ENCODE data around the gene COPS7A.

The COPS7A gene

DNA sequence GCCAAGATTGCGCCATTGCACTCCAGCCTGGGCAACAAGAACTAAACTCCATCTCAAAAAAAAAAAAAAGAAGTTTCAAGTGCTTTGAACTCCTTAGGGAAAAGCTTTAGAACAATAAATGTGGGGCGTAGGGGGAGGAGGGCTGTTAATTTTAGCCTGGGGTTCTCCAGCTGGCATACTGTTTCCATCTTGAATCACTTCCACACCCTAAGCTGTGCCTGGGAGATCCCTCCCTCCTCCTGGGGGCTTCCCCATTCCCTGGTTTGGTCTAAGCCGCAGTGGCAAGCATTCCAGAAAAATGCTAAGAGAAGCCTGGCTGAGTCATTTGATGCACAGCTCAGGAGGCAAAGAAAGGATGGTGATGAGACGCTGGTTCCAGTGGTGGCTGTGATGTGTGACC is 32.4 kb upstream of the COPS7A start:
- no peak for DNase-seq (ENCODE audit: low spot score)
- TF ChIP-seq, protein P1, sequence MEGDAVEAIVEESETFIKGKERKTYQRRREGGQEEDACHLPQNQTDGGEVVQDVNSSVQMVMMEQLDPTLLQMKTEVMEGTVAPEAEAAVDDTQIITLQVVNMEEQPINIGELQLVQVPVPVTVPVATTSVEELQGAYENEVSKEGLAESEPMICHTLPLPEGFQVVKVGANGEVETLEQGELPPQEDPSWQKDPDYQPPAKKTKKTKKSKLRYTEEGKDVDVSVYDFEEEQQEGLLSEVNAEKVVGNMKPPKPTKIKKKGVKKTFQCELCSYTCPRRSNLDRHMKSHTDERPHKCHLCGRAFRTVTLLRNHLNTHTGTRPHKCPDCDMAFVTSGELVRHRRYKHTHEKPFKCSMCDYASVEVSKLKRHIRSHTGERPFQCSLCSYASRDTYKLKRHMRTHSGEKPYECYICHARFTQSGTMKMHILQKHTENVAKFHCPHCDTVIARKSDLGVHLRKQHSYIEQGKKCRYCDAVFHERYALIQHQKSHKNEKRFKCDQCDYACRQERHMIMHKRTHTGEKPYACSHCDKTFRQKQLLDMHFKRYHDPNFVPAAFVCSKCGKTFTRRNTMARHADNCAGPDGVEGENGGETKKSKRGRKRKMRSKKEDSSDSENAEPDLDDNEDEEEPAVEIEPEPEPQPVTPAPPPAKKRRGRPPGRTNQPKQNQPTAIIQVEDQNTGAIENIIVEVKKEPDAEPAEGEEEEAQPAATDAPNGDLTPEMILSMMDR (IDR thresholded peaks at IDR 0.05; ENCODE audit: extremely low read depth, insufficient read depth, missing control alignments): no peak
- in situ Hi-C loops (cut with MboI; ENCODE audit: low pct_unique_long_range_greater_than_20kb, low sequenced_read_pairs, unreplicated experiment): no loop called here

DNA sequence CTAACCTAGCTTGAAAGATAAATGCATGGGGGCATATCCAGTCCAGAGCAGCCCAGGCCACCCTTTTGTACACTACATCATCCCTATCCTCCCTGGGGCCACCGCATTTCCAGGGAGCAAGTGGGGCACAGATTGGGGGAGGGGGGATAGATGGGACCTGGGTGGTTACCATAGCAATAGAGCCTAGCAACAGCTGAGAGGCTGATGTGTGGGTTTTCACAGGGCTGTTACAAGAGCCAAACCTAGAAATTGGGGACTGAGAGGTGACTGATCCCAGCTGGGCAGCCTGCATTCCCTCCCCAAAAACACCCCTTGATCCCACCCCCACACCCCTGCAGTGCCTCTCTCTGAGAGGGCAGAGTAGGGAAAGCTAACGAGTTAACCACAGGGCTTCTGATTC is 31.0 kb upstream of the COPS7A start:
- in situ Hi-C loops (cut with MboI; ENCODE audit: low pct_unique_long_range_greater_than_20kb, low sequenced_read_pairs, unreplicated experiment): no loop called here
- DNase-seq (ENCODE audit: low spot score): no peak

DNA sequence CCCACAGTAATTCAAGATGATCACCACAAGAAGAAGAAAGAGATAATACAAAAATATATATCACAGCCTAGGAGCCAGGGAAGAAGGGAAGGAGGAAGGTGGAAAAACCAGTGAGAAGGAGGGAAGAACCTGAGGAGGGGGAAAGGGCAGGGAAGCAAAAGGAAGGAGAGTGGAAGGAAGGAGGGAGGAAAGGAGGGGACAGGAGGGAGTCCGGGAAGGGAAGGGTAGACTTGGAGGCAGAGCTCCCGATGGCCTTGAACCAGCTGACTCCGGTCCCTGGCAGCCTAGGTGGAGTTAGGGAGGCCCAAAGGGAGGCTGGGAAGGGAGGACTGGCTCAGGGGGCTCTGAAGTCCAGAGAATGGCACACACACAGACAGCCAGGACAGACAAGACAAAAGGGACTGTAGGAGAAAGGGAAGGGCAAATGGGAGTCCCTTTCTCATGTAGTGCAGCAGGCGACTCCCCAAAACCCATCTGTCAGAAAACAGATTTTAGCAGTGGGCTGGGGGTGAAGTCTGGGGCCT is 30.0 kb upstream of the COPS7A start:
- TF ChIP-seq, protein P1 (IDR thresholded peaks at IDR 0.05; ENCODE audit: extremely low read depth, insufficient read depth, missing control alignments): no peak
- no peak for DNase-seq (ENCODE audit: low spot score)
- in situ Hi-C loops (cut with MboI; ENCODE audit: low pct_unique_long_range_greater_than_20kb, low sequenced_read_pairs, unreplicated experiment): no loop called here

More for the DNA sequence above, 31.0 kb upstream of the COPS7A start:
- TF ChIP-seq, protein P1 (IDR thresholded peaks at IDR 0.05; ENCODE audit: extremely low read depth, insufficient read depth, missing control alignments): no peak

DNA sequence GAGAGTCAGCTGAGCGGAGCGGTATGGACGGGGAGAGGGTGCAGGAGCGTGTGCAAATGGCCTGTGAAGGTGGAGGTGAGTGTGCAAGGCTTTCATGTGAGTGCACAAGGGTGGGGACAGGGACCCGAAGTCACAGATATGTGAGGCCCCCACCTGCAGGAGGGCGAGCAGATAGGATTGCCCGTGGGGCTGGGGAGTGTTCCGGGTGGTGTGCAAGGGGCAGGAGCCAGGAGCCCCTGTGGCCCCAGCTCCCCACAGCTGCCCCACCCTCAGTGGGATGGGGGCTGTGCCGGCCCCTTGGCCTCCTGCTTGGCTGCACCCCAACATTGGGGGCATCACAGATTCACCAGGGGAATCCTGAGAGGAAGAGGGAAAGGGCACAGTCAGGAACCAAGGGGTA is 29.1 kb upstream of the COPS7A start:
- no peak for DNase-seq (ENCODE audit: low spot score)
- in situ Hi-C loops (cut with MboI; ENCODE audit: low pct_unique_long_range_greater_than_20kb, low sequenced_read_pairs, unreplicated experiment): no loop called here
- TF ChIP-seq, protein P1 (IDR thresholded peaks at IDR 0.05; ENCODE audit: extremely low read depth, insufficient read depth, missing control alignments): no peak

DNA sequence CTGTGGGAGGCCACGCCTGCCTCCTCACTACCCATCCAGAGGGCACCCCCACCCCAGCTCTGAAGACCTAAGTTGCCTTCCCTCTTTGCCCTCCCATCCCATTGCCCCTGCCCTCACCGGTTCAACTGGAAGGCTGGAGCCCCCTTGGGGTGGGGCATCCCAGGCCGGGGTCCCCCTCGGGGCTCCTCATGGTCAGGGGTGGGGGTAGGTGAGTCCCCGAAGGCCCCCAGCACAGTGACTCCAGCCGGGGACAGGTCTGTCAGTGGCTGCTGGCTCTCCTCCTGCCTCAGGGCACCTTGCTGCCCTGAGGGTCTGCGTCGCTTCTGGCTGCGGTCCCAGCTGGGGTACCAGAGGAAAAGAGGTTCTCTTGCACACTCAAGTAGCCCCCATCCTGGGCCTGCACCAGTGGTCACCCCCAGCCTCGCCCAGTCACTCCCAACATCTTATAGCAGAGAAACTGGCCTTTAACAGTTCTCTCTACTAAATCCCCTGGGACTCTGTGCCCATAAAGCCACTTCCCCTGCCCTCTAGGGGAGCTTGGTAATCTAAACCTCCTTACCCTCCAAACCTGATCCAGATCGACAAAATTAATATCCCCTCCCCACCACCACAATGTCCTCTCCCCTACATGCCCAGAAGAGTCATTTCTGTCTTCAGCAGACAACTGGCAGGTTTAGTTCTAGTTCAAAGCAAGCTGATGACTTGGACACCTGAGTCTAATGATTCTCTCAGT is 28.4 kb upstream of the COPS7A start:
- in situ Hi-C loops (cut with MboI; ENCODE audit: low pct_unique_long_range_greater_than_20kb, low sequenced_read_pairs, unreplicated experiment): no loop called here
- DNase-seq (ENCODE audit: low spot score): no peak
- TF ChIP-seq, protein P1 (IDR thresholded peaks at IDR 0.05; ENCODE audit: extremely low read depth, insufficient read depth, missing control alignments): no peak

DNA sequence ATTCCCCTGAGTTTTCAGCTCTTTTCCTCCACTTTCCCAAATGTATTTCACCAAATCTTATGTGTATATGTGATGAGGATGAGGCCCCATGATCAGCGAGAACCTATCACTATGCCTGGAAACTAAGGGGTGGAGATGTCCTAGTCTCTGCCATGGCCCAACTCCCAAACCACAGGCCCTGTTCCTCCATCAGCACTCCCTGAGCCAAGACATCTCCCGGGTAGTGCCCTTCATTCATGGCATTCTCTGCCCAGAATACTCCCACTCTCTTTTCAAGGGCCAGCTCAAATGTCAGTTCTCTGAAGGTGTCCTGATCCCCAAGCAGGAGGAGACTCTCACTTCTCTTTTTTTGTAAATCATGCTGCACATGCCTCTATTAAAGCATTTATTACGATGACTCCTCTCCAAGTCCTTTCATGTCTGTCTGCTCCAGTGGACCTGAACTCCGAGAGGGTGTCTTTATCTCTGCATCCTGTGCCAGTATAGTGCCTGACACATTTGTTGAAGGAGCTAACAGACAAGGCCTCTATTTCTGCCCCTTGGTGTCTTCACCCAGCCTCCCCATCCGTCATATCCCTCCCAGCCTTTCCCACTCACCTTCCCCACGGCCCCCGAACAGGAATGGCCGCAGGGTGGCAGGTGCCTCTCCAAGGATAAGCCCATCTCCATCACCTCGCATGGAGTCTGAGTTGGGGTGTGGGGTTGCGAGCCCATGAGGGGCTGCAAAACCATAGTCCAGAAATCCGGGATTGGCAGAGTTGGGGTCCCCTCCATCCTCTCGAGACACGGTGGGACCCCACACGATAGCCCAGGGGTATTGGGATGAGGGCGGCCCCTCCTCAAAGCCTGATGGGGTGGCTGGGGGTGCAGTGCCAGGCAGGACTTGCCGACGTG is 26.9 kb upstream of the COPS7A start:
- in situ Hi-C loops (cut with MboI; ENCODE audit: low pct_unique_long_range_greater_than_20kb, low sequenced_read_pairs, unreplicated experiment): no loop called here
- DNase-seq (ENCODE audit: low spot score): peak; percentile 78

More for the DNA sequence above, 26.9 kb upstream of the COPS7A start:
- TF ChIP-seq, protein P1 (IDR thresholded peaks at IDR 0.05; ENCODE audit: extremely low read depth, insufficient read depth, missing control alignments): no peak
